ENCODE results near the gene ANXA2. TPM values are rescaled to one million over a fixed set of nuclear protein-coding genes. Genes with fewer than 3 reads are reported as not detected.

ANXA2 gene
- total and polyA plus RNA-seq, 2 experiments from 2014 or later, result 202 to 225 TPM

DNA sequence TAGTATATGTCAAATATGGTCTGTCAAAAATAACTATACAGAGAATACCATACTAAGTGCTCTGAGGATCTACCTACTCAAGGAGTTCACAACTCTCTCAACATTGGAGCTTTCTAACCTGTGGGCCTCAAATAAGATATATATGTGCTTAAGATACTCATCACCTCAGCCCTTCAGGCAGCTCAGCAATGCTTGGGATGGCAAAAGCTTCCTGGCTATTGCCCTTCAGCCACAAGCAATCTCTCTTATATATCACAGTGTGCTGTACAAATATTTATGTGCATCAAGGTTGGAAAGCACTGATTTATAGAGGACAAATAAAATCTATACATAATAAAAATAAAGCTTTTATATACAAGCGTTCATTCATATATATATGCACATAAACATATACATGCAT lies 40.9 kb upstream of the ANXA2 start:
- no peaks in the 10 kb centered on the region for H3K9me3 Mint-ChIP-seq
- H3K27ac ChIP-seq (ENCODE audit: low read depth), result no peak overlapping the region
- H3K4me3 ChIP-seq, result no peak overlapping the region
- H3K27ac Mint-ChIP-seq, result no peak overlapping the region
- H2AFZ ChIP-seq, result no peak overlapping the region
- no peaks in the 10 kb centered on the region for H3K79me2 ChIP-seq (replicated peaks; ENCODE audit: insufficient read depth)
- no peaks in the 10 kb centered on the region; the same call in 1 of the 2 replicates for H3K4me1 ChIP-seq (ENCODE audit: insufficient read depth)
- no peak overlapping the region for H3K4me3 Mint-ChIP-seq
- DNase-seq (ENCODE audit: low spot score) (no peak), ATAC-seq (no peak)
- peaks cover 17% of the 10 kb centered on the region; the same call in 2 of the 3 replicates for H3K36me3 Mint-ChIP-seq (ENCODE audit: low read depth)
- H3F3A ChIP-seq (replicated peaks; ENCODE audit: low read depth), result no peaks in the 10 kb centered on the region
- no peak overlapping the region for H3K4me2 ChIP-seq
- H3K9me2 ChIP-seq (ENCODE audit: insufficient read depth), result no peaks in the 10 kb centered on the region
- no peaks in the 10 kb centered on the region for H3K27me3 Mint-ChIP-seq (ENCODE audit: insufficient read depth, low read depth, poor library complexity)
- no peak for TF ChIP-seq EZH2phosphoT487 (IDR thresholded peaks at IDR 0.05; ENCODE audit: unreplicated experiment)
- no peak for TF ChIP-seq EZH2 (IDR thresholded peaks at IDR 0.05; ENCODE audit: low read depth, unreplicated experiment)
- TF ChIP-seq, protein P1, sequence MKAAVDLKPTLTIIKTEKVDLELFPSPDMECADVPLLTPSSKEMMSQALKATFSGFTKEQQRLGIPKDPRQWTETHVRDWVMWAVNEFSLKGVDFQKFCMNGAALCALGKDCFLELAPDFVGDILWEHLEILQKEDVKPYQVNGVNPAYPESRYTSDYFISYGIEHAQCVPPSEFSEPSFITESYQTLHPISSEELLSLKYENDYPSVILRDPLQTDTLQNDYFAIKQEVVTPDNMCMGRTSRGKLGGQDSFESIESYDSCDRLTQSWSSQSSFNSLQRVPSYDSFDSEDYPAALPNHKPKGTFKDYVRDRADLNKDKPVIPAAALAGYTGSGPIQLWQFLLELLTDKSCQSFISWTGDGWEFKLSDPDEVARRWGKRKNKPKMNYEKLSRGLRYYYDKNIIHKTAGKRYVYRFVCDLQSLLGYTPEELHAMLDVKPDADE (IDR thresholded peaks at IDR 0.05), result no peak
- TF ChIP-seq CREB1 (CRISPR knock-in tag; IDR thresholded peaks at IDR 0.05; ENCODE audit: low read depth), result no peak
- no peak for TF ChIP-seq ZNF114 (CRISPR knock-in tag; IDR thresholded peaks at IDR 0.05)
- TF ChIP-seq JUNB (IDR thresholded peaks at IDR 0.05; ENCODE audit: unreplicated experiment), result no peak
- TF ChIP-seq, protein P2, sequence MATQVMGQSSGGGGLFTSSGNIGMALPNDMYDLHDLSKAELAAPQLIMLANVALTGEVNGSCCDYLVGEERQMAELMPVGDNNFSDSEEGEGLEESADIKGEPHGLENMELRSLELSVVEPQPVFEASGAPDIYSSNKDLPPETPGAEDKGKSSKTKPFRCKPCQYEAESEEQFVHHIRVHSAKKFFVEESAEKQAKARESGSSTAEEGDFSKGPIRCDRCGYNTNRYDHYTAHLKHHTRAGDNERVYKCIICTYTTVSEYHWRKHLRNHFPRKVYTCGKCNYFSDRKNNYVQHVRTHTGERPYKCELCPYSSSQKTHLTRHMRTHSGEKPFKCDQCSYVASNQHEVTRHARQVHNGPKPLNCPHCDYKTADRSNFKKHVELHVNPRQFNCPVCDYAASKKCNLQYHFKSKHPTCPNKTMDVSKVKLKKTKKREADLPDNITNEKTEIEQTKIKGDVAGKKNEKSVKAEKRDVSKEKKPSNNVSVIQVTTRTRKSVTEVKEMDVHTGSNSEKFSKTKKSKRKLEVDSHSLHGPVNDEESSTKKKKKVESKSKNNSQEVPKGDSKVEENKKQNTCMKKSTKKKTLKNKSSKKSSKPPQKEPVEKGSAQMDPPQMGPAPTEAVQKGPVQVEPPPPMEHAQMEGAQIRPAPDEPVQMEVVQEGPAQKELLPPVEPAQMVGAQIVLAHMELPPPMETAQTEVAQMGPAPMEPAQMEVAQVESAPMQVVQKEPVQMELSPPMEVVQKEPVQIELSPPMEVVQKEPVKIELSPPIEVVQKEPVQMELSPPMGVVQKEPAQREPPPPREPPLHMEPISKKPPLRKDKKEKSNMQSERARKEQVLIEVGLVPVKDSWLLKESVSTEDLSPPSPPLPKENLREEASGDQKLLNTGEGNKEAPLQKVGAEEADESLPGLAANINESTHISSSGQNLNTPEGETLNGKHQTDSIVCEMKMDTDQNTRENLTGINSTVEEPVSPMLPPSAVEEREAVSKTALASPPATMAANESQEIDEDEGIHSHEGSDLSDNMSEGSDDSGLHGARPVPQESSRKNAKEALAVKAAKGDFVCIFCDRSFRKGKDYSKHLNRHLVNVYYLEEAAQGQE (IDR thresholded peaks at IDR 0.05; ENCODE audit: unreplicated experiment), result no peak
- TF ChIP-seq, protein P3, sequence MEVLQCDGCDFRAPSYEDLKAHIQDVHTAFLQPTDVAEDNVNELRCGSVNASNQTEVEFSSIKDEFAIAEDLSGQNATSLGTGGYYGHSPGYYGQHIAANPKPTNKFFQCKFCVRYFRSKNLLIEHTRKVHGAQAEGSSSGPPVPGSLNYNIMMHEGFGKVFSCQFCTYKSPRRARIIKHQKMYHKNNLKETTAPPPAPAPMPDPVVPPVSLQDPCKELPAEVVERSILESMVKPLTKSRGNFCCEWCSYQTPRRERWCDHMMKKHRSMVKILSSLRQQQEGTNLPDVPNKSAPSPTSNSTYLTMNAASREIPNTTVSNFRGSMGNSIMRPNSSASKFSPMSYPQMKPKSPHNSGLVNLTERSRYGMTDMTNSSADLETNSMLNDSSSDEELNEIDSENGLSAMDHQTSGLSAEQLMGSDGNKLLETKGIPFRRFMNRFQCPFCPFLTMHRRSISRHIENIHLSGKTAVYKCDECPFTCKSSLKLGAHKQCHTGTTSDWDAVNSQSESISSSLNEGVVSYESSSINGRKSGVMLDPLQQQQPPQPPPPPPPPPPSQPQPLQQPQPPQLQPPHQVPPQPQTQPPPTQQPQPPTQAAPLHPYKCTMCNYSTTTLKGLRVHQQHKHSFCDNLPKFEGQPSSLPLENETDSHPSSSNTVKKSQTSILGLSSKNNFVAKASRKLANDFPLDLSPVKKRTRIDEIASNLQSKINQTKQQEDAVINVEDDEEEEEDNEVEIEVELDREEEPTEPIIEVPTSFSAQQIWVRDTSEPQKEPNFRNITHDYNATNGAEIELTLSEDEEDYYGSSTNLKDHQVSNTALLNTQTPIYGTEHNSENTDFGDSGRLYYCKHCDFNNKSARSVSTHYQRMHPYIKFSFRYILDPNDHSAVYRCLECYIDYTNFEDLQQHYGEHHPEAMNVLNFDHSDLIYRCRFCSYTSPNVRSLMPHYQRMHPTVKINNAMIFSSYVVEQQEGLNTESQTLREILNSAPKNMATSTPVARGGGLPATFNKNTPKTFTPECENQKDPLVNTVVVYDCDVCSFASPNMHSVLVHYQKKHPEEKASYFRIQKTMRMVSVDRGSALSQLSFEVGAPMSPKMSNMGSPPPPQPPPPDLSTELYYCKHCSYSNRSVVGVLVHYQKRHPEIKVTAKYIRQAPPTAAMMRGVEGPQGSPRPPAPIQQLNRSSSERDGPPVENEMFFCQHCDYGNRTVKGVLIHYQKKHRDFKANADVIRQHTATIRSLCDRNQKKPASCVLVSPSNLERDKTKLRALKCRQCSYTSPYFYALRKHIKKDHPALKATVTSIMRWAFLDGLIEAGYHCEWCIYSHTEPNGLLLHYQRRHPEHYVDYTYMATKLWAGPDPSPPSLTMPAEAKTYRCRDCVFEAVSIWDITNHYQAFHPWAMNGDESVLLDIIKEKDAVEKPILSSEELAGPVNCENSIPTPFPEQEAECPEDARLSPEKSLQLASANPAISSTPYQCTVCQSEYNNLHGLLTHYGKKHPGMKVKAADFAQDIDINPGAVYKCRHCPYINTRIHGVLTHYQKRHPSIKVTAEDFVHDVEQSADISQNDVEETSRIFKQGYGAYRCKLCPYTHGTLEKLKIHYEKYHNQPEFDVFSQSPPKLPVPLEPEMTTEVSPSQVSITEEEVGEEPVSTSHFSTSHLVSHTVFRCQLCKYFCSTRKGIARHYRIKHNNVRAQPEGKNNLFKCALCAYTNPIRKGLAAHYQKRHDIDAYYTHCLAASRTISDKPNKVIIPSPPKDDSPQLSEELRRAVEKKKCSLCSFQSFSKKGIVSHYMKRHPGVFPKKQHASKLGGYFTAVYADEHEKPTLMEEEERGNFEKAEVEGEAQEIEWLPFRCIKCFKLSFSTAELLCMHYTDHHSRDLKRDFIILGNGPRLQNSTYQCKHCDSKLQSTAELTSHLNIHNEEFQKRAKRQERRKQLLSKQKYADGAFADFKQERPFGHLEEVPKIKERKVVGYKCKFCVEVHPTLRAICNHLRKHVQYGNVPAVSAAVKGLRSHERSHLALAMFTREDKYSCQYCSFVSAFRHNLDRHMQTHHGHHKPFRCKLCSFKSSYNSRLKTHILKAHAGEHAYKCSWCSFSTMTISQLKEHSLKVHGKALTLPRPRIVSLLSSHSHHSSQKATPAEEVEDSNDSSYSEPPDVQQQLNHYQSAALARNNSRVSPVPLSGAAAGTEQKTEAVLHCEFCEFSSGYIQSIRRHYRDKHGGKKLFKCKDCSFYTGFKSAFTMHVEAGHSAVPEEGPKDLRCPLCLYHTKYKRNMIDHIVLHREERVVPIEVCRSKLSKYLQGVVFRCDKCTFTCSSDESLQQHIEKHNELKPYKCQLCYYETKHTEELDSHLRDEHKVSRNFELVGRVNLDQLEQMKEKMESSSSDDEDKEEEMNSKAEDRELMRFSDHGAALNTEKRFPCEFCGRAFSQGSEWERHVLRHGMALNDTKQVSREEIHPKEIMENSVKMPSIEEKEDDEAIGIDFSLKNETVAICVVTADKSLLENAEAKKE (CRISPR knock-in tag; IDR thresholded peaks at IDR 0.05), result no peak
- TF ChIP-seq, protein P4, sequence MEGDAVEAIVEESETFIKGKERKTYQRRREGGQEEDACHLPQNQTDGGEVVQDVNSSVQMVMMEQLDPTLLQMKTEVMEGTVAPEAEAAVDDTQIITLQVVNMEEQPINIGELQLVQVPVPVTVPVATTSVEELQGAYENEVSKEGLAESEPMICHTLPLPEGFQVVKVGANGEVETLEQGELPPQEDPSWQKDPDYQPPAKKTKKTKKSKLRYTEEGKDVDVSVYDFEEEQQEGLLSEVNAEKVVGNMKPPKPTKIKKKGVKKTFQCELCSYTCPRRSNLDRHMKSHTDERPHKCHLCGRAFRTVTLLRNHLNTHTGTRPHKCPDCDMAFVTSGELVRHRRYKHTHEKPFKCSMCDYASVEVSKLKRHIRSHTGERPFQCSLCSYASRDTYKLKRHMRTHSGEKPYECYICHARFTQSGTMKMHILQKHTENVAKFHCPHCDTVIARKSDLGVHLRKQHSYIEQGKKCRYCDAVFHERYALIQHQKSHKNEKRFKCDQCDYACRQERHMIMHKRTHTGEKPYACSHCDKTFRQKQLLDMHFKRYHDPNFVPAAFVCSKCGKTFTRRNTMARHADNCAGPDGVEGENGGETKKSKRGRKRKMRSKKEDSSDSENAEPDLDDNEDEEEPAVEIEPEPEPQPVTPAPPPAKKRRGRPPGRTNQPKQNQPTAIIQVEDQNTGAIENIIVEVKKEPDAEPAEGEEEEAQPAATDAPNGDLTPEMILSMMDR (conservative IDR thresholded peaks at IDR 0.05; ENCODE audit: low read depth in 2 of 2), result no peak
- TF ChIP-seq STAT1 (IDR thresholded peaks at IDR 0.05; ENCODE audit: unreplicated experiment), result no peak
- no peaks in the 10 kb centered on the region for H3K4me1 Mint-ChIP-seq
- H4K20me1 ChIP-seq (replicated peaks; ENCODE audit: insufficient read depth), result no peaks in the 10 kb centered on the region; the same call in 1 of the 2 replicates
- H3K36me3 ChIP-seq (ENCODE audit: insufficient read depth), result peaks cover 2% of the 10 kb centered on the region; the same call in 1 of the 2 replicates
- no peaks in the 10 kb centered on the region for H3K27me3 ChIP-seq (ENCODE audit: insufficient read depth)

Measured in GM23338 (cell line).